Fibroblast of the aortic adventitia (primary cell): Measurements from ENCODE around the gene RDX. TPM values are rescaled to one million over a fixed set of nuclear protein-coding genes. Genes with fewer than 3 reads are reported as not detected.

Experiments
- DNase-seq: peaks from one replicate; pipeline ENCODE4 v3.0.0-alpha.2; 2010; ENCODE audit warnings: low read depth
- H3K4me3 ChIP-seq: 2 replicates; pipeline ENCODE4 v1.5.1; 2011; ENCODE audit warnings: low read depth, mild to moderate bottlenecking, control low read depth, low read length, moderate library complexity
- CTCF ChIP-seq: IDR thresholded peaks from 2 replicates; pipeline ENCODE4 v1.5.1; 2011; ENCODE audit warnings: mild to moderate bottlenecking, low read length, control low read depth, inconsistent platforms; ENCODE audit not compliant: insufficient read depth
- total RNA-seq: library from RNA; depleted of rRNA; stranded (reverse); fragments of >200 nt; gene quantifications from 2 replicates; pipeline ENCODE4 v1.2.3, GENCODE V29; 2012; ENCODE audit warnings: low replicate concordance

The RDX gene
- total RNA-seq, 1 donor = 108 TPM

GRCh38 chr11:110250168-110250567, 46.2 kb downstream of the RDX start:
- no peak for DNase-seq
- H3K4me3 ChIP-seq = no peak overlapping the region
- TF ChIP-seq CTCF = no peak

- no peak overlapping the region for H3K4me3 ChIP-seq
- TF ChIP-seq CTCF = no peak
- DNase-seq = no peak
These were observed 46.6 kb downstream of the RDX start for GRCh38 chr11:110249766-110250165.

- DNase-seq = peak; percentile 22
- peak; percentile 12 for TF ChIP-seq CTCF
- H3K4me3 ChIP-seq = no peak overlapping the region
These were observed 47.3 kb downstream of the RDX start for GRCh38 chr11:110249066-110249465.

GRCh38 chr11:110243791-110244190, 52.6 kb downstream of the RDX start:
- no peak overlapping the region for H3K4me3 ChIP-seq
- TF ChIP-seq CTCF = no peak
- no peak for DNase-seq

GRCh38 chr11:110242746-110243145, 53.7 kb downstream of the RDX start:
- no peak overlapping the region for H3K4me3 ChIP-seq
- TF ChIP-seq CTCF = no peak
- DNase-seq = no peak

- no peak for TF ChIP-seq CTCF
- no peak for DNase-seq
These were observed 54.2 kb downstream of the RDX start for GRCh38 chr11:110242188-110242587.

GRCh38 chr11:110235966-110236365, 60.4 kb downstream of the RDX start:
- H3K4me3 ChIP-seq = no peak overlapping the region
- DNase-seq = no peak
- no peak for TF ChIP-seq CTCF

More at GRCh38 chr11:110242188-110242587, 54.2 kb downstream of the RDX start:
- no peak overlapping the region for H3K4me3 ChIP-seq
